HepG2 (cell line): Measurements from ENCODE around the gene RGS19. TPM values are rescaled to one million over a fixed set of nuclear protein-coding genes. Genes with fewer than 3 reads are reported as not detected.

Experiments
- CREB1 ChIP-seq, 2 experiments: fragments of 450-650 bp in 1 of 2; IDR thresholded peaks; 2 replicates each; pipeline ENCODE4 v1.6.1; 2016 to 2017; ENCODE audit warnings: control low read depth in 1 of 2, mild to moderate bottlenecking in 1 of 2, missing compliant biosample characterization in 1 of 2, missing genetic modification characterization in 1 of 2
- CREM ChIP-seq, 2 experiments: sonication (generic) in 1 of 2; formaldehyde crosslinking in 1 of 2; IDR thresholded peaks; 2 replicates each; pipeline versions ENCODE4 v1.4.0 to v1.6.1; 2016 to 2020; ENCODE audit warnings: antibody characterized with exemption in 1 of 2, mild to moderate bottlenecking in 1 of 2, missing genetic modification reagents in 1 of 2
- CSRNP2 ChIP-seq: sonication (generic); formaldehyde crosslinking; conservative IDR thresholded peaks from 2 replicates; pipeline ENCODE4 v1.8.0; 2022; ENCODE audit warnings: low read depth, missing genetic modification reagents
- GABPA ChIP-seq, 2 experiments: IDR thresholded peaks; 2 replicates each; pipeline ENCODE4 v1.6.1; 2011 to 2016; ENCODE audit warnings: low read depth in 2 of 2, low read length in 1 of 2, missing biosample characterization in 1 of 2, missing genetic modification characterization in 1 of 2
- GFI1 ChIP-seq: sonication (generic); formaldehyde crosslinking; IDR thresholded peaks from 2 replicates; pipeline ENCODE4 v1.5.0; 2020; ENCODE audit warnings: missing genetic modification reagents, mild to moderate bottlenecking, borderline replicate concordance
- IRX3 ChIP-seq: sonication (generic); formaldehyde crosslinking; IDR thresholded peaks from 2 replicates; pipeline ENCODE4 v1.8.1; 2023; ENCODE audit warnings: mild to moderate bottlenecking, low read depth, missing genetic modification reagents, borderline replicate concordance
- KDM2A ChIP-seq: sonication (generic); formaldehyde crosslinking; IDR thresholded peaks from 2 replicates; pipeline ENCODE4 v1.4.0; 2020; ENCODE audit warnings: low read depth, missing genetic modification reagents, borderline replicate concordance
- NFATC3 ChIP-seq: sonication (generic); formaldehyde crosslinking; IDR thresholded peaks from 2 replicates; pipeline ENCODE4 v1.5.1; 2020; ENCODE audit warnings: mild to moderate bottlenecking, missing genetic modification reagents
- NFKBIZ ChIP-seq: IDR thresholded peaks from 2 replicates; pipeline ENCODE4 v1.6.1; 2018; ENCODE audit warnings: missing genetic modification reagents, missing compliant biosample characterization
- RNF2 ChIP-seq: fragments of 450-650 bp; conservative IDR thresholded peaks from 2 replicates; pipeline ENCODE4 v1.6.1; 2016; ENCODE audit warnings: low read depth
- SALL1 ChIP-seq: sonication (generic); formaldehyde crosslinking; IDR thresholded peaks from 2 replicates; pipeline ENCODE4 v1.8.0; 2022; ENCODE audit warnings: mild to moderate bottlenecking, missing genetic modification reagents
- TFAP4 ChIP-seq: sonication (generic); IDR thresholded peaks from 2 replicates; pipeline ENCODE4 v1.6.1; 2016; ENCODE audit warnings: low read depth, borderline replicate concordance
- ZFP41 ChIP-seq: sonication (generic); formaldehyde crosslinking; IDR thresholded peaks from 2 replicates; pipeline ENCODE4 v1.4.0; 2020; ENCODE audit warnings: mild to moderate bottlenecking, missing genetic modification reagents, borderline replicate concordance
- ZNF101 ChIP-seq: sonication (generic); formaldehyde crosslinking; IDR thresholded peaks from 2 replicates; pipeline ENCODE4 v1.4.0; 2020; ENCODE audit warnings: mild to moderate bottlenecking, low read depth, missing genetic modification reagents, borderline replicate concordance
- ZNF260 ChIP-seq: sonication (generic); formaldehyde crosslinking; IDR thresholded peaks from 2 replicates; pipeline ENCODE4 v1.4.0; 2020; ENCODE audit warnings: missing genetic modification reagents, low read depth, mild to moderate bottlenecking, borderline replicate concordance
- ZNF616 ChIP-seq: sonication (generic); formaldehyde crosslinking; IDR thresholded peaks from 2 replicates; pipeline ENCODE4 v1.5.0; 2020; ENCODE audit warnings: low read depth, mild to moderate bottlenecking, missing genetic modification reagents
- ZNF619 ChIP-seq: sonication (generic); formaldehyde crosslinking; IDR thresholded peaks from 2 replicates; pipeline ENCODE4 v1.4.0; 2020; ENCODE audit warnings: mild to moderate bottlenecking, missing genetic modification reagents
- polyA plus RNA-seq, 8 experiments: library from polyadenylated mRNA; depleted of rRNA in 3 of 8; stranded (reverse) in 7 of 8; unstranded in 1 of 8; fragments of >200 nt; fragmentation: Illumina TruSeq in 4 of 8; extraction: Trizol in 4 of 8; gene quantifications; 2 replicates each; pipeline versions ENCODE4 v1.2.1 to v1.2.3, GENCODE V29; 2011 to 2016; ENCODE audit warnings: low read depth in 4 of 8, missing spikeins in 1 of 8, mixed read lengths in 1 of 8; ENCODE audit not compliant: insufficient read depth in 1 of 8
- total RNA-seq, 5 experiments: library from RNA; depleted of rRNA; stranded (reverse); fragments of >200 nt; fragmentation: Illumina TruSeq; extraction: Trizol; gene quantifications; 2 replicates each; pipeline ENCODE4 v1.2.3, GENCODE V29; 2016; ENCODE audit warnings: low read depth in 1 of 5
- TF ChIP-seq, protein P1 (sequence below): sonication (generic); formaldehyde crosslinking; IDR thresholded peaks from 2 replicates; pipeline ENCODE4 v1.4.0; 2020; ENCODE audit warnings: missing genetic modification reagents, borderline replicate concordance
- TF ChIP-seq, protein P2 (sequence below): IDR thresholded peaks from 2 replicates; pipeline ENCODE4 v1.6.1; 2012; ENCODE audit warnings: inconsistent platforms

The RGS19 gene
- total and polyA plus RNA-seq, 2 of the 13 experiments (the other 11 are each of a cell fraction or from before 2014, with no cell fraction given) = 10.7 to 11.9 TPM

DNA sequence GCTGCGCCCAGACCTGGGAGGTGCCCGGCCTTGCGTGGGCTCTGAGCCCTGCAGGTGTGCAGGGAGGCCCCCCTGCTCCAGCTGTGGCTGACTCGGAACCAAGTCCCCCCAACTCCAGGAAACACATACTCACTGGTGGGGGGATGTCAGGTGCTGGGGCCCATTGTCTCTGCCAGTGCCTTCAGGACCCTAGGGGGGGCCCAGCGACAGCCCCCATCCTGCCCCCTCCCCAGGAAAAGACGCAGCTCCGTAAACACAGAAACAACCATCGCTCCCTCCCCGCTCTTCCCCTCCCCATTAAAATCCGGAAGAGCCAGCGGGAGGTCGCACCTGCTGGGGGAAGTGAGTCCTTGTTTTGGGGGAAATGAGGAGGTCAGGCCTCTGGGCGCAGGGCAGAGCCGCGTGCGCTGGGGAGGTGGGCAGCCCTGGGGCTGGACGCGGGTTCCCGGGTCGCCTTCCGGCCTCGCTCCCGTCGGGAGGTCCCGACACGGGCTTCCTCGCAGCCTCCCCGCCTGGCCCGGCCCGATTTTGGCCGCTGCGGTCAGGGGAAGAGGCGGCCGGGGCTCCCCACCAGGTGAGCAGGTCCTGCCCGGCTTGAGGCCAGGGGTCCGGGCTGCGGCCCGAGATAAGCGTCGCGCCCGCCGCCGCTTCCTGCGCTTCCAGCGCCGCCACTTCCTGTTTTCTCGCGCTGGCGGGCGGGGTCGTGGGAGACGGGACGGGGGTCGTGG is 37.1 kb downstream of the RGS19 start (continued):
- TF ChIP-seq NFKBIZ (CRISPR knock-in tag) = no peak; the same call in 1 of the 2 replicates
- TF ChIP-seq RNF2 = 0 out of 2 replicates have a peak, but pooled peaks have one; percentile 32
- TF ChIP-seq IRX3 = no peak
- peak; percentile 34; the same call in 1 of the 2 replicates for TF ChIP-seq SALL1 (CRISPR knock-in tag)
- no peak for TF ChIP-seq NFATC3 (CRISPR knock-in tag)
- no peak for TF ChIP-seq ZNF260
- TF ChIP-seq ZNF616 (CRISPR knock-in tag) = no peak; the same call in 1 of the 2 replicates
- TF ChIP-seq KDM2A (CRISPR knock-in tag) = peak; percentile 93
- peak; percentile 55; the same call in 1 of the 2 replicates for TF ChIP-seq TFAP4
- TF ChIP-seq CREB1 (IDR thresholded peaks at IDR 0.05) = no peak
- no peak for TF ChIP-seq CREB1 (CRISPR knock-in tag; IDR thresholded peaks at IDR 0.05)
- no peak for TF ChIP-seq GFI1 (CRISPR knock-in tag)
- TF ChIP-seq ZNF101 = 0 out of 2 replicates have a peak, but pooled peaks have one; percentile 48
- TF ChIP-seq CSRNP2 = no peak
- TF ChIP-seq ZFP41 (CRISPR knock-in tag) = peak; percentile 85; the same call in 1 of the 2 replicates
- no peak for TF ChIP-seq GABPA (IDR thresholded peaks at IDR 0.05; ENCODE audit: low read depth, low read length)
- peak; percentile 82 for TF ChIP-seq GABPA (CRISPR knock-in tag; IDR thresholded peaks at IDR 0.05; ENCODE audit: low read depth)
- TF ChIP-seq, protein P1, sequence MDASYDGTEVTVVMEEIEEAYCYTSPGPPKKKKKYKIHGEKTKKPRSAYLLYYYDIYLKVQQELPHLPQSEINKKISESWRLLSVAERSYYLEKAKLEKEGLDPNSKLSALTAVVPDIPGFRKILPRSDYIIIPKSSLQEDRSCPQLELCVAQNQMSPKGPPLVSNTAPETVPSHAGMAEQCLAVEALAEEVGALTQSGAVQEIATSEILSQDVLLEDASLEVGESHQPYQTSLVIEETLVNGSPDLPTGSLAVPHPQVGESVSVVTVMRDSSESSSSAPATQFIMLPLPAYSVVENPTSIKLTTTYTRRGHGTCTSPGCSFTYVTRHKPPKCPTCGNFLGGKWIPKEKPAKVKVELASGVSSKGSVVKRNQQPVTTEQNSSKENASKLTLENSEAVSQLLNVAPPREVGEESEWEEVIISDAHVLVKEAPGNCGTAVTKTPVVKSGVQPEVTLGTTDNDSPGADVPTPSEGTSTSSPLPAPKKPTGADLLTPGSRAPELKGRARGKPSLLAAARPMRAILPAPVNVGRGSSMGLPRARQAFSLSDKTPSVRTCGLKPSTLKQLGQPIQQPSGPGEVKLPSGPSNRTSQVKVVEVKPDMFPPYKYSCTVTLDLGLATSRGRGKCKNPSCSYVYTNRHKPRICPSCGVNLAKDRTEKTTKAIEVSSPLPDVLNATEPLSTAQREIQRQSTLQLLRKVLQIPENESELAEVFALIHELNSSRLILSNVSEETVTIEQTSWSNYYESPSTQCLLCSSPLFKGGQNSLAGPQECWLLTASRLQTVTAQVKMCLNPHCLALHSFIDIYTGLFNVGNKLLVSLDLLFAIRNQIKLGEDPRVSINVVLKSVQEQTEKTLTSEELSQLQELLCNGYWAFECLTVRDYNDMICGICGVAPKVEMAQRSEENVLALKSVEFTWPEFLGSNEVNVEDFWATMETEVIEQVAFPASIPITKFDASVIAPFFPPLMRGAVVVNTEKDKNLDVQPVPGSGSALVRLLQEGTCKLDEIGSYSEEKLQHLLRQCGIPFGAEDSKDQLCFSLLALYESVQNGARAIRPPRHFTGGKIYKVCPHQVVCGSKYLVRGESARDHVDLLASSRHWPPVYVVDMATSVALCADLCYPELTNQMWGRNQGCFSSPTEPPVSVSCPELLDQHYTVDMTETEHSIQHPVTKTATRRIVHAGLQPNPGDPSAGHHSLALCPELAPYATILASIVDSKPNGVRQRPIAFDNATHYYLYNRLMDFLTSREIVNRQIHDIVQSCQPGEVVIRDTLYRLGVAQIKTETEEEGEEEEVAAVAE (CRISPR knock-in tag) = no peak; the same call in 1 of the 2 replicates
- no peak for TF ChIP-seq CREM (IDR thresholded peaks at IDR 0.05)
- TF ChIP-seq CREM (CRISPR knock-in tag; IDR thresholded peaks at IDR 0.05) = no peak
- TF ChIP-seq ZNF619 (CRISPR knock-in tag) = no peak
- TF ChIP-seq, protein P2, sequence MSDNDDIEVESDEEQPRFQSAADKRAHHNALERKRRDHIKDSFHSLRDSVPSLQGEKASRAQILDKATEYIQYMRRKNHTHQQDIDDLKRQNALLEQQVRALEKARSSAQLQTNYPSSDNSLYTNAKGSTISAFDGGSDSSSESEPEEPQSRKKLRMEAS = peak; percentile 81
